Lung (tissue), 12 donors: ENCODE results near the gene NTM. TPM values are rescaled to one million over a fixed set of nuclear protein-coding genes. Genes with fewer than 3 reads are reported as not detected.

Source experiments
- ATAC-seq: fragments of 200-7000 bp; cut with Tn5 transposase; one replicate; pipeline ENCODE4 v1.9.1; 2020; ENCODE audit warnings: moderate number of reproducible peaks; ENCODE audit not compliant: insufficient read depth, low FRiP score
- DNase-seq, 3 donors: peaks; one replicate each; pipeline ENCODE4 v3.0.0-alpha.2; 2013 to 2017
- H3K27ac ChIP-seq, 2 donors: one replicate each; pipeline ENCODE4 v1.5.1; 2013; ENCODE audit warnings: mild to moderate bottlenecking in 2 of 2, moderate library complexity in 2 of 2, control low read depth in 1 of 2, inconsistent platforms in 1 of 2, low read depth in 1 of 2, low read length in 1 of 2
- H3K27me3 ChIP-seq, 3 donors: one replicate each; pipeline ENCODE4 v1.5.1; 2013; ENCODE audit warnings: low read length in 2 of 3; ENCODE audit not compliant: control insufficient read depth in 3 of 3, insufficient read depth in 3 of 3
- H3K36me3 ChIP-seq, 4 donors: one replicate each; pipeline ENCODE4 v1.5.1; 2013; ENCODE audit warnings: low read length in 4 of 4, mild to moderate bottlenecking in 1 of 4, moderate library complexity in 1 of 4; ENCODE audit not compliant: control insufficient read depth in 4 of 4, insufficient read depth in 4 of 4
- H3K4me1 ChIP-seq, 5 donors: one replicate each; pipeline ENCODE4 v1.5.1; 2013; ENCODE audit warnings: low read length in 5 of 5, mild to moderate bottlenecking in 2 of 5, moderate library complexity in 1 of 5; ENCODE audit not compliant: control insufficient read depth in 5 of 5, insufficient read depth in 5 of 5
- H3K4me3 ChIP-seq: one replicate; pipeline ENCODE4 v1.5.1; 2013; ENCODE audit warnings: mild to moderate bottlenecking, control low read depth, moderate library complexity
- H3K9ac ChIP-seq, 2 donors: one replicate each; pipeline ENCODE4 v1.5.1; 2013; ENCODE audit warnings: low read length in 2 of 2, control low read depth in 1 of 2; ENCODE audit not compliant: insufficient read depth in 1 of 2
- H3K9me3 ChIP-seq, 4 donors: one replicate each; pipeline ENCODE4 v1.5.1; 2013; ENCODE audit warnings: low read length in 3 of 4, mild to moderate bottlenecking in 1 of 4, moderate library complexity in 1 of 4; ENCODE audit not compliant: control insufficient read depth in 4 of 4, insufficient read depth in 3 of 4
- CTCF ChIP-seq: IDR thresholded peaks from 2 replicates; pipeline ENCODE4 v1.5.1; 2012; ENCODE audit warnings: mild to moderate bottlenecking; ENCODE audit errors: control extremely low read depth, extremely low read depth
- WGBS, 2 donors: extraction: QIAGEN DNeasy Blood & Tissue Kit; methylation state at CpG; one replicate each; pipeline ENCODE4 v1.1.7; 2013; 5-methylcytosine and 5-hydroxymethylcytosine counted together
- polyA plus RNA-seq, 2 donors: library from polyadenylated mRNA; stranded (reverse); fragments of 200-250 nt; gene quantifications; one replicate each; pipeline ENCODE4 v1.2.1, GENCODE V29; 2013
- total RNA-seq, 2 donors: library from RNA; depleted of rRNA in 1 of 2; stranded (reverse); fragments of >200 nt in 1 of 2; gene quantifications; one replicate each; pipeline ENCODE4 v1.2.1, GENCODE V29; 2014 to 2021
- donor health status: control.
- donor health status: control.
- donor health status: Bipolar disorder and iron deficiency.
- donor health status: healthy.
- donor health status: DM: yes; HTN: yes; CAD: no.

The NTM gene
- total and polyA plus RNA-seq, 4 donors = 0.39 to 30.9 (median 7.2) TPM

GRCh38 chr11:131904756-131905155 lies 534.3 kb downstream of the NTM start:
- peaks cover 4 to 27% (median 4%) of the 10 kb centered on the region in 3 donors for H3K27me3 ChIP-seq
- H3K9ac ChIP-seq = no peak overlapping the region
- no peak overlapping the region for H3K4me3 ChIP-seq
- no peak for TF ChIP-seq CTCF
- WGBS, 2 donors = 36 to 42% methylated on average over 3 of the region's 3 CpGs
- H3K27ac ChIP-seq = no peak overlapping the region
- peaks cover 0 to 56% (median 7%) of the 10 kb centered on the region in 5 donors for H3K4me1 ChIP-seq
- peak; percentile 48 to 69 (median 52) for DNase-seq
- H3K9me3 ChIP-seq = peaks cover 0 to 4% (median 0%) of the 10 kb centered on the region in 4 donors
- no peak for ATAC-seq
- H3K36me3 ChIP-seq = no peaks in the 10 kb centered on the region

DNA sequence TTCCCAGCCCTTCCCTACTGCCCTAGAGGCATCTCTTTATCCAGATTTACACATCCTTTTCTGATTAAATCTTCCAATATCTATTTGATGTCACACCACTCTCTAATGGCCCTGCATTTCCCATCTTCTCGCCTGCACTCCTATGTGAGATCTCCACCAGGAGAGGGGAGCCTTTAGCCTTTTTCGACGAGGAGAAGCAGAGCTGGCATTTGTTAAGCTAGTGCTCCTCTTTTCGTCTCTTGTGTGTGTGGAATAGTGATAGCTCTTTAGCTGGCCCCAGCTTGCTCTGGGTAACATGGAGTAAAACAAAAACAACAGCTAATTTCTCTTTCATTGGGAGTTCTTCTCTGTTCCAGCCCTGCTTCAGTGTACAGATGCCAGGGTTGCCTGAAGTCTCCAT lies 536.5 kb downstream of the NTM start:
- H3K4me1 ChIP-seq = peaks cover 0 to 49% (median 6%) of the 10 kb centered on the region in 5 donors
- H3K27ac ChIP-seq = no peak overlapping the region
- WGBS, 2 donors = 53 to 59% methylated on average over 4 of the region's 4 CpGs
- no peak for TF ChIP-seq CTCF
- H3K4me3 ChIP-seq = no peak overlapping the region
- peaks cover 0 to 9% (median 0%) of the 10 kb centered on the region in 4 donors for H3K9me3 ChIP-seq
- peaks cover 5 to 30% (median 17%) of the 10 kb centered on the region in 3 donors for H3K27me3 ChIP-seq
- H3K9ac ChIP-seq = no peak overlapping the region
- ATAC-seq (no peak), DNase-seq (peak; percentile 60 to 81 (median 77))
- H3K36me3 ChIP-seq = no peaks in the 10 kb centered on the region

DNA sequence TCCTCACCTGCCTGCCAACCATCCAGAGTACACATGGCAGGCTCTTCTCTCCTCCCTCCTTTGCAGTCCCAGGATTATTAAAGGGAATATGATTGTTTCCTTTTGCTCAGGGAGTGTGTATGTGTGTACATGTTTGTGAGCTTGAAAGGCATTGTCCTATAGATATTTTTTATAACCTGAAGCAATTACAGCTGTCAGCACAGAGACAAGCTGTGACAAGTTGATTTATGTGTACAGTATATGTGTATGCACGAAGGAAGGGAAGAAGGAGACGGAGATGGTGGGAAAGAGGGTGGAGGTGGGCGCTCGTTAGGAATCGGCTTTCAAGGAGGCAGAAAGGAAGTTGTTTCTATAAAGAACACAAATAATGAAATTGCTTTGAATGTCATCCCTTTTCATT lies 537.0 kb downstream of the NTM start:
- H3K27ac ChIP-seq = no peak overlapping the region

More for the DNA sequence above, 537.0 kb downstream of the NTM start:
- no peak for ATAC-seq
- no peak for TF ChIP-seq CTCF
- peaks cover 10 to 34% (median 17%) of the 10 kb centered on the region in 3 donors for H3K27me3 ChIP-seq
- H3K36me3 ChIP-seq = no peaks in the 10 kb centered on the region
- peaks cover 0 to 9% (median 0%) of the 10 kb centered on the region in 4 donors for H3K9me3 ChIP-seq
- WGBS, 2 donors = 65 to 69% methylated on average over 5 of the region's 5 CpGs
- H3K4me3 ChIP-seq = no peak overlapping the region
- DNase-seq = no peak
- H3K4me1 ChIP-seq = peaks cover 0 to 48% (median 6%) of the 10 kb centered on the region in 5 donors
- no peak overlapping the region for H3K9ac ChIP-seq
